GM18907 (cell line): ENCODE data around the gene DLG5.

Experiments used
- ATAC-seq: cut with Tn5 transposase; IDR thresholded peaks from one replicate; pipeline ENCODE4 v1.9.1; 2021; ENCODE audit warnings: mild to moderate bottlenecking, moderate library complexity; ENCODE audit not compliant: unreplicated experiment

DLG5 gene

DNA sequence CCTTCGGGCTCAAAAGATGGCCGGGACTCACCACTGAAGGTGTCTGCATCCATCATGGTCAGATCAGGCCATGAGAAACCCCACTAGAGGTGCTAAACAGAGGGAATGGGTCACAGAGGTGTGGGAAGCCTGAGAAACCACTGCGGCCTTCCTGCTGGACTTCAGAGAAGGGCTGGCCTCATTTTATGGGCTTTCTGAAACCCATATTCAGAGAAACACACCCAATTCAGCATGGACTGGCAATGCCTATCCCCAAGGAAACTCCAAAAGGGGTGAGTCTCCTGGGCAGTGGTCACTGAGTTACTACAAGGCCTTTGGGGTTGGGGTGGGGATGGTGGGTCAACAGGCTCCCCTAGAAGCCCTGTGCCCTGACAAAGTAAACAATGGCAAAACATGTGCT lies 58.0 kb downstream of the DLG5 start:
- no peak for ATAC-seq

DNA sequence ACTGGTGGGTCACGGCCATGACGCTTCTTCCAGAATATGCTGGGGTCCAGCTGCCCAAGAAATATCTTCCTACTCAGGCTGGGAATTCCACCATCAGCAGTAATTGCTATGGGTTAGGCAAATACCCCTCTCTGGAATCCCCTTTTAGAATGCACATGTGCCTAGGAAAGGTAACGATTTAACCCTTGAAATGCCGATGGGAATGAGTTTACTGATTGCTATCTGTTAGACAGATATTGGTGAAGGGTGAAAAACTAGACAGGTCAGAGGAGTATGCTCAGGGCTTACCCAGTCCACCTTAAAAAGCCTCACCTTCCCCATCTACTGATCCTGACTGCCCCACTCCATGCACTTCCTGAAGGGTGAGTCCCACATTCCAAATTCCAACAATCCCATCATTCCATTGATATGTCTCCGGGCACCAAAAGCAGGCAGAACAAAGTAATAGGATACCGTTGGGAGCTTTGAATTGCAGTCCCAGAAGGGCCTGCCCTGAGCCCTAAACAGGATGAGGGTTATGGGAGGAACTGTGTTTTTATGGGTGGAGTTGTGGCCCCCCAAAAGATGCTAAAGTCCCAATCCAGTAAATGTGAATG lies 59.3 kb downstream of the DLG5 start:
- ATAC-seq = no peak

DNA sequence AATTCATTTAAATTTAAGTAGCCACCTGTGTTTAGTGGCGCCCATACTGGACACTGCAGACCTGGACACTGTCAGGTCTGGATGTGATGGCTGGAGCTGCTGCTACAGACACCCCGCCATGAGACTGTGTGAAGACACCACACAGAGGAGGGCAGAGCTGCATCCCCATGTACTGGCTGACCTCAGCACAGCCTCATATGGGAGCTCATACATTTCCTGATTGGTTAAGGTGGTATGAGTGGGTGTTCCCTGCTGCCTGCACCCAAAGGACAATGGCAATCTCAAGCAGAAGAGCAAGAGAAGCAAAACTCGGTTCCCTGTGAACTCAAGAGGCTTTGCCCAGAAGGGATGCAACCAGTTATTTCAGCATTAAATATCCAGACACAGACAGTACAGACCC lies 60.0 kb downstream of the DLG5 start:
- no peak for ATAC-seq

DNA sequence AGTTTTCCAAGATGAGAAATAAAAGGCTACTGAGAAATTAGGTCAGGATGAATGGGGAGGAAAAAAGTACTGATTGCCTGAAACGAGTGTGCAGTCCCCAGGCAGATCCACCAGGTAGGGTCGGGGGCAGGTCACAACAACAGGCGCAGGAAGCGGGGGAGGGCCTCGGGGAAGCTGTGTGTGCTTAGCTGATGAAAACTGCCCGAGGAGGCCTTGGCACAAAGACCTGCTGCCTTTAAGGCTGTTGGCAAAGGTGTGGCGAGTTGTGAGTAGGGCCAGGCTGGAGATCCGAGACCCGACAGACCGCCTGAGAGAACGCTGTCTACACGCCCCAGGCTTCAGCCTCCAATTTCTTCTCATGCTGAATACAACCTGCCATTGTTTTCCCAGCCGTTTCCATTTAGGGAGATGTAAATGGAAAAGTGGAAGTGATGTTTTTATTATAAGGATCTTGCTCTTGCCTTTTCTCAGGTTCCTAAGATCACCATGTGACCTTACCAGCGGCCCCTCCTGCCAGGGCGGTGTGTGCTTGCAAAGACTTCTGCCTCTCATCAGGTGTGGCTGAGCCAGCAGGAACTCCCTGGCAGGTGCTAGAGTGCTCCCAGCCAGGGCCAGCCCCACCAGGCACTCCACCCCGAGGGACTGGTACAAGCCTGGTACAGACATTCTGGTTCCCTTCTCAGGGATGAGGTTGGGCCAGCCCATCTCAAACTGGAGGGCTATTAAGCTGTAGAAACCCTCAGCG lies 60.8 kb downstream of the DLG5 start:
- no peak for ATAC-seq

DNA sequence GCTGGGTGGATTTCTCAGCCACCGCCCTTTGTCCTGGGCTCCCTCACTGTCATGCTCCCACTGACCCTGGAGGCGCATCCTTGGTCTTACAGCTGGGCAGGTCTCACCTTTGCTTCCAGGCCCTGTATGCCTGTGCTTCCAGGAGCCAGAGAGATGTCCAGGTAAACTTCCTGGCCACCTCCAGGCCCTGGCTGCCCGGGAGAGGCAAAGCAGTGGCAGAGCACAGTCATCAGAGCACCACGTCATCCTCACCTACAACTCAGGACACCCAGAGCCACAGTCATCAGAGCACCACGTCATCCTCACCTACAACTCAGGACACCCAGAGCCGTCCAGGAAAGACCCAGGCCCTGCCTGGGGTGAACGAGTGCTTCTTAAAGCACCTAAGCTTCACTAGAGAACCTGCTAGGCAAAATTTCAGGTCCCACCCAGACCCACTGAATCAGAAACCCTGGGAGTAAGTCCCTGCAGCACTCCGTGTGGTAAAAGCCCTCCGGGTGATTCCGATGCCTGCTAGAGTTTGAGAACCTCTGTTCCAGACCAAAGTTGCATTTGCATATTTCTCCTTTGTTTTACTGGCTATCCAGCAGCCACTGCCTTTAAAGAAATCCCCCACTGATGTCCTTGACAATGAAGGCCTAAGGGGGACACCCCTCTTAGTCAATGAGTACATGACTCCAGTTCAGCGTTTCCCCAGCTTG lies 62.3 kb downstream of the DLG5 start:
- no peak for ATAC-seq

DNA sequence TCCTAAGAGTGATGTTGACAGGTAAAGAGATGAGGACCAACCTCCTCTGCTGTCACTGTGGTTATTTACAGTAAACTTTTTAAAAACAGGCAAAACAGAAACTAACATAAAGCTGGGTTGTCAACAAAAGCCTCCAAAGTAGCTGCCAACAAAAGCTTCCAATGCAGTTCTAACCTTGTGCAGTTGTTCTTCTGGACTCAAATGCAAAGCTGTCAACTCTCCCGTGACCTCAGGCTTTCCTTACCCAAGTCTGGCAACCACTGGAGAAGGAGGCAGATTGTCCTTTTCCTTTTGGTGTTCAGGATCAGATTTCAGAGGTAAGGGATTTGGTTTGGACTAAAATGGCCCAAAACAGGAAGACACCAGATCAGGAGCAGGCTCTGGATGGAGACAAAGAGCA lies 63.1 kb downstream of the DLG5 start:
- no peak for ATAC-seq

DNA sequence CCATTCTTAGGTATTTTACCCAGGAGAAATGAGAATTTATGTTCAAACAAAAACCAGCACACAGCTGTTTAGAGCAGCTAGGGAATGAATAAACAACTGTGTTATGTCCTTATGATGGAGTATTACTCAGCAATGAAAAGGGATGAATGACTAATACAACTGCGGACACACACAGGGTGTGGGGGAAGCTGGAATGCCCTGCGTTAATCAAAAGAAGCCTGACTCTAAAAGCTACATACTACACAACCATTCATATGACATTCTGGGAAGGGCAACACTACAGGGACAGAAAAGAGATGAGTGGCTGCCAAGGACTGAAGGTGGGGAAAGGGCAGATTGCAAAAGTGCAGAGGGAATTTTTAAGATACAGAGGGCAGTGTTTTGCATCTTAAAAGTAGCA lies 64.0 kb downstream of the DLG5 start:
- no peak for ATAC-seq

DNA sequence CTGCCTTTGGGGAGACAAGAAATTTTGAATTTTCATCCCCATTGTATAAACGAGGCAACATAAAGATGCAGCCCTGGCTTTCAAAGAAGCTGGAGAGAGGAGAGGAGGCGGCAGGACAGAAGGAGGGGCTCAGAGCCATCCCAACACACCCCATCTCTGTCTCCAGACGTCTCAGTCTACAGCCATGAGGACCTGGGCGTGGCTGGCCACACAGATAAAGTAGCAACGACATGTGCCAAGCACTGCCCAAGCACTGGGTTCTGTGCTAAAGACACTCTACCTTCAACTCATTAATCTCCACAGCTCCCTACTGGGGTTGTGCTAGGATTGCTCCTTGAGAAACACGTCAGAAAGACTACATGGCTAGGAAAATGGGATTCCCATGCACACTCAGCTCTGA lies 65.2 kb downstream of the DLG5 start:
- no peak for ATAC-seq

DNA sequence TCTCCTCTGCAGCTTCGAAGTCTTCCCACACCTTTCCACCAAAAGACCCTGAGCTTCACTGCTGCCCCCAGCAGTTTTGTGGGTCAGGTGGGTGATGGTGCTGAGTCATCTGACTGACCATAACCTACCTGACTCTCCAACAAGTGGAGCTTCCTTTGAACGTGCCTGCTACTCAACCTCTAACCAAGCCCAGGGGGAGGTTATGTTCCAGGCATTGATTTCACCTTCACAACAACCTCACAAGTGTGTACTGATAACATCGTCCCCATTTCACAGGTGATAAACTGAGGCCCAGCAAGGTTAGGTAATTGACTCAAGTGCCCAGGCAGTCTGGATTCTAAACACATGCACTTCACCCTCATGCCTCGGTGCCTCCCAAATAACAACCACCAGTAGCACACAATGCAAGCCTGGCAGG lies 66.7 kb downstream of the DLG5 start:
- ATAC-seq = no peak

DNA sequence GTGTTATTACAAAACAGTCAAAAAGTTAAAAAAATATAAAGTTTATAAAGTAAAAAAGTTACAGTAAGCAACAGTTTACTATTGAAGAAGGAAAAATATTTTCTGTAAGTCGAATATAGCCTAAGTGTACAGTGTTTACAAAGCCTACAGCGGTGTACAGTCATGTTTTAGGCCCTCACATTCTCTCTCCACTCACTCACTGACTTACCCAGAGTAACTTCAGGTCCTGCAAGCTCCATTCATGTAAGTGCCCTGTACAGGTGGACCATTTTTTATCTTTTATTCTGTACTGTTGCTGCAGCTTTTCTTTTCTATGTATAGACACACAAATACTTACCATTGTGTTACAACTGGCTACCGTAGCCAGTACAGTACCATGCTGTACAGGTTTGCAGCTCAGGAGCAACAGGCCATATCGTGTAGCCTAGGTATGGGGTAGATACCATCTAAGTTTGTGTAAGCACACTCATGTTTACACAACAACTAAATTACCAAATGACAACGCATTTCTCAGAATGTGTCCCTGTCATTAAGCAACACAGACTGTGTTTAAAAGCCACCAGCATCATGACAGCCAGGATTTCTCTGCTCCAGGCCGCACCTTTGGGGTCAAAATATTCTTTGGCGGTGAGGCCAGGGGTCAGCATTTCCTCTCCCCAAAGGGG lies 67.2 kb downstream of the DLG5 start:
- ATAC-seq = no peak

DNA sequence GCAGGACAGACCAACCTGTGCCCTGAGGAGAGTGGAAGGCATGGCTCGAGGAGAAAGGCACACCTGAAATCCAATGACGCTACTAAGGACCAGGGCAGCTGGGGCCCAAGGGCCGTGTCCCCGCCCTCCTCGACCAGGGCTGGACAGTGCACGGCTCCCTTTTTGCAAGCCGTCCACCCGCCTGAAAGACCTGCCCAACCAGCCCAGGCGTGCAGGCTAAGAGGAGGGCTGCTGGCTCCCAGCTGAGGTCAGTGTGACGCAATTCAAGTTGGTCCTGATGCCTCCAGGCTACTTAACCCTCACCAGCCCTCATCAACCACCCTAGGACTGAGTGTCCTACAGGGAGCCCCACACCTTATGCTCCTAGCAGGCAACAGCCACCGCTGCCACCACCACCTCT lies 69.3 kb downstream of the DLG5 start:
- ATAC-seq = no peak

DNA sequence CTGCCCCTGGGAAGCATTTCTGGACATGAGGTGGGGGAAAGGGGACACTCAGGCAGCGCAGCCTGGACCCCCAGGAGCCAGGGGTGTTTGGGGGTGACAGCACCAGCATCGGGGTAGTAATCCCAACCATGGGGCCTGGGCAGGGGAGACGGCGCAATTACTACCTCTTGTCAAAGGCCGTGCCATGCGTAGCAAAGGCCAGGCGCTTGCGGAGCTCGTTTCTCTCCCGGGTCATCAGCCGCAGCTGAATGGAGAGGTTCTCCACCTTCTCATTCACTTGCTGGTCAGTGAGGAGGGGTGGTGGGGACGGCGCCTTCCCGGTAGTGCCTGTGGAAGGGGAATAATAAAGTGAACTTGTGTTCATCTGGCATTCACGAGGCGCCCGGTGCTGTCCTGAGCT lies 70.0 kb downstream of the DLG5 start:
- ATAC-seq = no peak

DNA sequence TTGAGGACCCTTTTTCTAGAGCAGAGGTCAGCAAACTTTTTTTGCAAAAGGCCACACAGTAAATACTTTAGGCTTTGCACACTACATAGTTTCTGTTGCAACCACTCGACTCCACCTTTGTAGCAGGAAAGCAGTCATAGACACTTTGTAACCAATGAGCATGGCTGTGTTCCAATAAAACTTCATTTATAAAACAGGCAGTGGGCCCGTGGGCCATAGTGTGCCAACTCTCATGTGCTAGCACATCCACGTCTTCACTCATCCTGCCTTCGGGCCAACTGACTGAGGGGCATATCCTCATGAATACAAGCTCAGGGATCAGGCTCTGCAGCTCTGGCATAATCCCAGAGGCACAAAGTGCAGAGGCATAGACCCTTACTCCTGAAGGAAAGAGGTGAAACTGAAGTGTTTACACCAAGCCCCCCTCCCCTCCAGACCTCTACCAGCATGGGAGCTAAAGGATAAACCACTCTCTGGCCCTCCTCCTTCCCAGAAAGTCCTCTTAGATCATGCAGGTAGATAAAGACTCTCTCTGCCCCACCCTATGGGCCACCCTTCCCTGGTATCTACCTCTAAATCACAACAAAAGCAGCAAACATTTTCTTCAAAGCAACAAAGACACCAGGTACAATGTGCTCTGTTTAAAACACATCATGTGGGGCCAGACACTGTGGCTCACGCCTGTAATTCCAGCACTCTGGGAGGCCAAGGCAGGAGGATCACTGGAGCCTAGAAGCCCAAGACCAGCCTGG lies 71.0 kb downstream of the DLG5 start:
- no peak for ATAC-seq

DNA sequence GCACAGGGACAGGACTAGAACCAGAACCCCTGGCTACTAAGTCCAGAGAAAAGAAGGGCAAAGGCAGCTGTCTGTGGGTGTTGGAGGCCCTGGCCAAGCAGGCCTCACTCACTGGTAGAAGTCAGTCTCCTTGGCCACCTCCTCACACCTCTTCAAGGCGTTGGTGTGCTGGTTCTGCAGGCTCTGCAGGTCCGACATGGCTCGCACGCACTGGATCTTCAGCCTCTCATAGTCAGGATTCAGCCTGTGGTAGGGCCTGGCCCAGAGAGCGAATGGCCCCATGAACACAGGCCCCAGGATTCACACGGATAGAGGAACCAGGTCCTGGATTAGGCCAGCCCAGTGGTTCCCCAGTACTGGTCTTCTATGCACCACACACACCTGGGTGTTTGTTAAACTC lies 72.4 kb downstream of the DLG5 start:
- no peak for ATAC-seq

DNA sequence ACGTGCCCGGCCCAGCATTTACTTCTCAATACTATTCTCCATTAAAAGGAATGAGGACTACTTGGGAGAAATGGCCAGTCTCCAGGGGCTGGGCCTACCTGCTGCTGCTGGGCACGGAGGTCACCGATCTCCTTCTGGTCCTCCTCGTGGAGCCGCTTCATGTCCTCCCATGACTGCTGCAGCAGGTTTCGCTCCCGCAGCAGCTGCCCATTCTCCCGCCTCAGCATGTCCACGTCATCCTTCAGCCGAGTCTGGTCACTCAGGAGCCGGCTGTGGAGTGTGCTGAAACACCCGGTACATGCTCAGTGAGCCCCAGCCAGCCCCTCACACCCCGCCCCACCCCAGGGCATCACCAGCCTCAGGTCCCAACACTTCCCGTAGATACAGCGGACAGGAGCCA lies 73.3 kb downstream of the DLG5 start:
- no peak for ATAC-seq

DNA sequence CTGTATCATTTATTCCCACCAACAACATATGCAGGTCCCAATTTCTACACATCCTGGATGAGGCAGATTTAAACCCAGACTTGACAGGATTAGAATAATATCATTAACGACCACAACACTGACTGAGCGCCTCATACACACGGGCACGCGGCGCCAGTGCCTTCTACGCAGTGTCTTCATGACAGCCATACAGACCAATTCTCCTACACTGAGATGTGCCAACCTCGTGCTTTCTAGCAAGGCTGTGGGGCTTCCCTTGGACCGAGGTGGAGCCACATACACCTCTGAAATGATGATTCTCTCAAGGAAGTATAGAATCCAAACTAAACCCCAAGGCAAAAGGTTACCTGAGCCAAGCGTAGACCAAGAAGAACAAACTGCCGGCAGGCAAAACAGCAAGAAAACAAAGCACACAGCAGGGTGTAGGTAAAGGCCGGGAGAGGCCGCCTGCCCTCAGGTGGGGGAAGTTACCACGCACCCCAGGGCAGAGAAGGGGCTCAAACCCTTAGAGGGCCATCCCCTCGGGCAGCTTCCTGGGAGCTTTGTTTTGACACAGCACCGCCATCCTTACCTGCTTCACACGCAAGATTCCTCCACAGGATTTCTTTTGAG lies 75.8 kb downstream of the DLG5 start:
- no peak for ATAC-seq

DNA sequence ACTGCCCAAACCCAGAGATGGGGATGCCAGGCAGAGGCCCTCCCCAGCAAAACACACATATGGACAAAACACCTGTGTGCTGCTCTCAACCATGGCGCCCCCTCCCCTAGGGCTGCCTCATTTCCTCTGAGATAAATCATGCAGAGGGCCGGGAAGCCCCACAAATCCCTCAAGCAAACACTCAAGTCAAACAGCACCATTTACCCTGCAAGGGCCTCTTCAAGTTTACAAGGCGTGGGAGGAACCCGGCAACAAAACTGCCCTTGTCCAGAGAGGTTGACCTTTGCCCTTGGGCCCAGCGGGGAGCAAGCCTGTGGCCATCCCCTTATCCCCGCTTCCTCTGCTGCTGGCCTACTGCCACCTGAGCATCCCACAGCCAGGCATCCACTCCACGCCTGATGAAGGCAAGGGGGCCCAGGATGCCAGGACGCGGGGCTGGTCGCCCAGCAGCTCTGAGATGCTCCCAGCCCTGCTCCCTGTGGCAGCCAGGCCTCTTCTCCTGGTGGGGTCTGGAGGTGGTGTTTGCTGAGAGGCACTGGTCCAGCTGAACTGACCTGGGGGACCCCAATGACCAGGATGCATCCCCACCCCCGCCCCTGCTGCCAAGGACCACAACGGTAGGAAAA lies 77.4 kb downstream of the DLG5 start:
- ATAC-seq = no peak

DNA sequence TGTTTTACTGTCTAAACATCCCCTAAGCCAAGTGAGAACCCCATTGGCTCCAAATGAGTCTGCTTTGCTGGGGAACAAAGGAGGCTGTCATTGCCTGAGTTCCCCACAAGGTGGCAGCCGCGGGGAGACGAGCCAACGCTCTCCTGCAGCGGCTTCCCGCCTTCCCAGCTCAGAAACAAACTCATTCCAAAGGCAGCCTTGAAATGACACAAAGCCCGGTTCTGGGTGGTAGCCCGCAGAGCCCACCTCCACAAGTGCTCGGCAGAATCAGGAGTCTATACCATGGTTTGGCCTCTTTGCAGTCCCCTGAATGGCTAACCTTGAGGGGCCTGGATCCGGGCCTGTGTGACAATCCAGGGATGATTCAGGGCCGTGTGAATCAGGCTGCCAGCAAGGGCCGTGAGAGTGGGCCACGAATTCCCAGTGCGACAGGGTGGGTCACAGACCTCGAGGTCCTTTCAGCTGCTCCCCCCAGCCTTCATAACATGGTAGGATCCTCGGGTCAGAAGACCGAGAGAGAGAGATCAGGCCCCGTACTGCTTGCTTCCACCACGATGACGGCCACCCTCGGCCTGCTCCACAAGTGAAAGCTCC lies 79.7 kb downstream of the DLG5 start:
- ATAC-seq = peak; percentile 67

DNA sequence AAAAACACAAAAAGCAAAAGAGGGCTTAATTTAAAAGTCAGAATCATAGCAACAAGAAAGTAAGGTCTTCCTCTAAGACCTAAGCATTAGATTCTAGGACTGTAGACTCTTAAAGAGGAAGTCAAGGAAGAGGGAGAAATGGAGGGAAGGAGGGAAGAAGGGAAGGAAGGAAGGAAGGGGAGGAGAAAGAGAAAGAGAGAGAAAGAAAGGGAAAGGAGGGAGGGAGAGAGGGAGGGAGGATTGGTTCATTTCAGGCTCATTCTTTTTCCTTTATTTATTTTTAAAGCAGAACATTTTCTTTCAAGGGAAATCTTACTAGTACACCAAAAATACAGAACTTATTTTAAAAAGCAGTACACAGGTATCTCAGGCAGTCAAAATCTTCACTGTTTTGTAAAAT lies 81.1 kb downstream of the DLG5 start:
- no peak for ATAC-seq
